Rectal smooth muscle tissue (tissue), 1 donor: ENCODE data around the gene FBXW11.

Experiments
- H3K27ac ChIP-seq: one replicate; pipeline ENCODE4 v1.7.0; 2013; ENCODE audit warnings: low read depth, low read length, inconsistent platforms
- H3K27me3 ChIP-seq: one replicate; pipeline ENCODE4 v1.7.0; 2013; ENCODE audit warnings: low read length; ENCODE audit not compliant: control insufficient read depth, insufficient read depth
- H3K36me3 ChIP-seq: one replicate; pipeline ENCODE4 v1.7.0; 2013; ENCODE audit warnings: low read length; ENCODE audit not compliant: control insufficient read depth, insufficient read depth
- H3K4me1 ChIP-seq: one replicate; pipeline ENCODE4 v1.7.0; 2013; ENCODE audit warnings: low read length; ENCODE audit not compliant: control insufficient read depth, insufficient read depth
- H3K4me3 ChIP-seq: one replicate; pipeline ENCODE4 v1.7.0; 2013; ENCODE audit warnings: low read length
- H3K9ac ChIP-seq: one replicate; pipeline ENCODE4 v1.7.0; 2013; ENCODE audit warnings: low read length

Gene FBXW11

GRCh38 chr5:171835066-171835465, 171.4 kb downstream of the FBXW11 start:
- Histone ChIP-seq H3K4me3 (no peak overlapping the region), H3K4me1 (no peaks in the 10 kb centered on the region), H3K27ac (no peak overlapping the region), H3K9ac (no peak overlapping the region), H3K27me3 (no peaks in the 10 kb centered on the region), H3K36me3 (no peaks in the 10 kb centered on the region)

GRCh38 chr5:171834461-171834860, 172.0 kb downstream of the FBXW11 start:
- Histone ChIP-seq H3K4me3 (no peak overlapping the region), H3K9ac (no peak overlapping the region), H3K27ac (no peak overlapping the region), H3K36me3 (no peaks in the 10 kb centered on the region), H3K27me3 (no peaks in the 10 kb centered on the region), H3K4me1 (no peaks in the 10 kb centered on the region)

DNA sequence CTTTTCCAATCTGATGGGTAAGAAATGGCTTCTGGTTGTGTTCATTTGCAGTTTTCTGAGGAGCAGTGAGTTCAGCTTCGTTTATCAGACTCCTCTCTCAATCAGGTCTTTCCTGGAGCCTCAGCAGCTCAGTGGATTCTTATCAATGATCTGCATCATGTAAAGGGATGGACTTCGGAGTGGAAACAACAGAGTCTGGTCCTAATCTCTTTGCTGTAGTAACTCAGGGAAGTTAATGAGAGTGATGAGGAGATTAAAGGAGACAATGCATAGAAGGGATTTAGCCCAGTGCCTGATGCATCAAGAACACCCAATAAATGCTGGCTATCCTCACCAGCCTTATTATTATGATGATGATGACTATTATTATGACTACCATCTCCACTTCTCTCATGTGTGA, 173.7 kb downstream of the FBXW11 start:
- H3K36me3 ChIP-seq, result no peaks in the 10 kb centered on the region
- H3K4me1 ChIP-seq, result no peaks in the 10 kb centered on the region
- no peak overlapping the region for H3K4me3 ChIP-seq
- no peaks in the 10 kb centered on the region for H3K27me3 ChIP-seq
- H3K27ac ChIP-seq, result no peak overlapping the region
- no peak overlapping the region for H3K9ac ChIP-seq

DNA sequence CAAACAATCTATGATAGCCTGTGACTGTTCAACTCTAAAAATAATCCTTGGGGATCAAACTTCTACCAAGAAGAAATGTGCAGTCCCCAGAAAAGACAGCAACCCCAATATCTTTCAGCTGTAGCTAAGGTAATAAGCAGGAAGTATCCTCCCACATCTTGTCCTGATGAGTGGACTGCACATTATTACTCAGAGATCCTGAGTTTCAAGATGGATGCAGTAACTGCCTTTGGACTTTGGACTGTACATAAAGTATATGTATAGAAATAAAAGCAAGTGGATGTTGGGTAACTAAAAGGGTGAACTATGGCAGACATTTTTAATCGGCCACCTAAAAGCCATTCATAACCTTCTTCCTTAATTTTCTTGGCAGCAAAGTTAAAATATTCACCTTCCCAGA, 175.8 kb downstream of the FBXW11 start:
- no peak overlapping the region for H3K27ac ChIP-seq
- H3K4me3 ChIP-seq, result no peak overlapping the region
- H3K36me3 ChIP-seq, result no peaks in the 10 kb centered on the region
- no peak overlapping the region for H3K9ac ChIP-seq
- H3K27me3 ChIP-seq, result no peaks in the 10 kb centered on the region
- no peaks in the 10 kb centered on the region for H3K4me1 ChIP-seq

GRCh38 chr5:171827162-171827561, 179.3 kb downstream of the FBXW11 start:
- Histone ChIP-seq H3K4me1 (no peaks in the 10 kb centered on the region), H3K27me3 (no peaks in the 10 kb centered on the region), H3K27ac (no peak overlapping the region), H3K9ac (no peak overlapping the region), H3K36me3 (no peaks in the 10 kb centered on the region), H3K4me3 (no peak overlapping the region)

DNA sequence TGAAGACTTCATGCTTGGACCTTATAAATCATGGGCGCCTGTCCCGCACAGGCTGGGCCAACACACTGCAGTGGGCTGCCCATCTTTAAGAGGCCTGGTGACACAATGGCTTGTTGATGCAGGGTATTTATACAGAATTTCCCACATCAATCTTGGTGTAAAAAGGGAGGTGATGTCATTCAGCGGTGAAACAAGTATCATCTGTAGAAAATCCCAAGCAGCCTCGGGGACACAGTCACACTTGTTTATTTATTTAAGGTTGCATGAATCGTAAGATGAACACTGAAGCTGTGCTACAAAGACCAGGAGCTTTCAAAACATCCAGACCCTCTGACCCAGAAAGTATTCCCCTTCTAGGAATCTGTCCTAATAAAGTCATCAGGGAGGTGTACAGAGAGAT, 180.3 kb downstream of the FBXW11 start:
- no peaks in the 10 kb centered on the region for H3K4me1 ChIP-seq
- no peak overlapping the region for H3K4me3 ChIP-seq
- H3K36me3 ChIP-seq, result no peaks in the 10 kb centered on the region
- H3K27ac ChIP-seq, result no peak overlapping the region
- H3K9ac ChIP-seq, result no peak overlapping the region
- no peaks in the 10 kb centered on the region for H3K27me3 ChIP-seq

DNA sequence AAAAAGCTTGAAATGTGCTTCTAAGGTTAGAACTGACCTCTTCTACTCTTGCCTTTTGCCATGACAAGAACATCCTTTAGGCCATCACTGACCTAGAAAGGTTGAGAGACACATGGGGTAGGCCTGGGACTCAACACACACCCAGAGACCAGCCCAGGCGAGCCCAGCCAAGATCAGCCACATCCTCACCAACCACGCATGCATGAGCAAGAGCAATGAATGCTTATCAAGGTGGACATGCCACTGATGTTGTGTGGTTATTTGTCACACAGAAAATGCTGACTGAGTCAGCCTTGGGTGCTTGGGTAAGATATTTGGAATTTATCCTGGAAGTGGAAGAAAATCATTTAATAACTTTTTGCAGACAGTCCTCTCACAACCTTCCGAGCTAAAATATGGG, 181.4 kb downstream of the FBXW11 start:
- H3K4me3 ChIP-seq, result no peak overlapping the region
- H3K4me1 ChIP-seq, result no peaks in the 10 kb centered on the region
- no peaks in the 10 kb centered on the region for H3K36me3 ChIP-seq

GRCh38 chr5:171823269-171823668, 183.2 kb downstream of the FBXW11 start:
- H3K9ac ChIP-seq, result no peak overlapping the region
- H3K27me3 ChIP-seq, result no peaks in the 10 kb centered on the region
- H3K4me3 ChIP-seq, result no peak overlapping the region
- no peak overlapping the region for H3K27ac ChIP-seq
- no peaks in the 10 kb centered on the region for H3K36me3 ChIP-seq
- no peaks in the 10 kb centered on the region for H3K4me1 ChIP-seq

More for the DNA sequence above, 181.4 kb downstream of the FBXW11 start:
- no peak overlapping the region for H3K9ac ChIP-seq
- H3K27ac ChIP-seq, result no peak overlapping the region
- no peaks in the 10 kb centered on the region for H3K27me3 ChIP-seq

GRCh38 chr5:171821286-171821685, 185.2 kb downstream of the FBXW11 start:
- Histone ChIP-seq H3K27me3 (no peaks in the 10 kb centered on the region), H3K4me3 (no peak overlapping the region), H3K27ac (no peak overlapping the region), H3K9ac (no peak overlapping the region), H3K4me1 (no peaks in the 10 kb centered on the region), H3K36me3 (no peaks in the 10 kb centered on the region)

- H3K27ac ChIP-seq, result no peak overlapping the region
- no peaks in the 10 kb centered on the region for H3K27me3 ChIP-seq
- H3K4me1 ChIP-seq, result no peaks in the 10 kb centered on the region
- H3K9ac ChIP-seq, result no peak overlapping the region
- no peaks in the 10 kb centered on the region for H3K36me3 ChIP-seq
- H3K4me3 ChIP-seq, result no peak overlapping the region
Measured at GRCh38 chr5:171820561-171820960, 185.9 kb downstream of the FBXW11 start.

GRCh38 chr5:171816666-171817065, 189.8 kb downstream of the FBXW11 start:
- H3K4me3 ChIP-seq, result no peak overlapping the region
- H3K27ac ChIP-seq, result no peak overlapping the region
- no peak overlapping the region for H3K9ac ChIP-seq
- no peaks in the 10 kb centered on the region for H3K4me1 ChIP-seq
- H3K36me3 ChIP-seq, result no peaks in the 10 kb centered on the region
- H3K27me3 ChIP-seq, result no peaks in the 10 kb centered on the region

DNA sequence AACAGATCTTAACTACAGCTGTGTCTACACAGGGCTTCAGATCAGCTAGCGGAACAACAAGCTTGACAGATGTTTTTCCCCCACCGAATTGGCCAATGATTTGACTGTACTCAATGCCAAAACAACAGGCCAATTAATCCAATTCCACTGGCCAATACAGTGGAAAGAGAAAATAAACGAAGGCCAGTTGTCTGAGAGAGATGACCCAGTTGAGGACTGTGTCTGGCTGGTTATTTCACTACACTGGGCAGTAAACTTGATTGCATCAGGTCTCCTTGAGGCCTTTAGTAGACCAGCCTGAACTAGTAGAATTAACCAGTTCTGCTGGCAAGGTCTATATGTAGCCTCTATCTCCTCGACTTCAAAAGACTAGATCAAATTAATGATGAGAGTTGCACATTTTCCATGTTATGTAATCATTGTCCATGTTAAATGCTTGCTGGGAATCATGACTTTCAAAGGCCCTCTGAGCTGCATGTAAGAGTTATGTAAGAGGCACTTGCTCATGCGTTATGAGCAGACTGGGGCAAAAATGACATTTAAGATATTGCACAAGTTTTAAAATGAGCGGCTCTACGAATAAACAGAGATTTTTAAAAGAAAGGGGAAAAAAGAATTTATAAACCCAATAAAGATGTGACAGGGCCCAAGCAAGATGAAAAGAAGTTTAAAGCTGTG, 192.5 kb downstream of the FBXW11 start:
- Histone ChIP-seq H3K27me3 (peaks cover 3% of the 10 kb centered on the region), H3K4me3 (no peak overlapping the region), H3K4me1 (no peaks in the 10 kb centered on the region), H3K36me3 (no peaks in the 10 kb centered on the region), H3K9ac (no peak overlapping the region), H3K27ac (no peak overlapping the region)

GRCh38 chr5:171813270-171813669, 193.2 kb downstream of the FBXW11 start:
- no peaks in the 10 kb centered on the region for H3K36me3 ChIP-seq
- no peak overlapping the region for H3K9ac ChIP-seq
- H3K4me3 ChIP-seq, result no peak overlapping the region
- H3K27me3 ChIP-seq, result peaks cover 3% of the 10 kb centered on the region
- no peak overlapping the region for H3K27ac ChIP-seq
- H3K4me1 ChIP-seq, result no peaks in the 10 kb centered on the region
